NCI-H2227 (cell line): Measurements from ENCODE around the gene HCN2.

Source experiments
- DNase-seq: peaks from one replicate; lab custom pipeline; 2025; ENCODE audit not compliant: unreplicated experiment; lab: John Stamatoyannopoulos, UW

Gene HCN2

DNA sequence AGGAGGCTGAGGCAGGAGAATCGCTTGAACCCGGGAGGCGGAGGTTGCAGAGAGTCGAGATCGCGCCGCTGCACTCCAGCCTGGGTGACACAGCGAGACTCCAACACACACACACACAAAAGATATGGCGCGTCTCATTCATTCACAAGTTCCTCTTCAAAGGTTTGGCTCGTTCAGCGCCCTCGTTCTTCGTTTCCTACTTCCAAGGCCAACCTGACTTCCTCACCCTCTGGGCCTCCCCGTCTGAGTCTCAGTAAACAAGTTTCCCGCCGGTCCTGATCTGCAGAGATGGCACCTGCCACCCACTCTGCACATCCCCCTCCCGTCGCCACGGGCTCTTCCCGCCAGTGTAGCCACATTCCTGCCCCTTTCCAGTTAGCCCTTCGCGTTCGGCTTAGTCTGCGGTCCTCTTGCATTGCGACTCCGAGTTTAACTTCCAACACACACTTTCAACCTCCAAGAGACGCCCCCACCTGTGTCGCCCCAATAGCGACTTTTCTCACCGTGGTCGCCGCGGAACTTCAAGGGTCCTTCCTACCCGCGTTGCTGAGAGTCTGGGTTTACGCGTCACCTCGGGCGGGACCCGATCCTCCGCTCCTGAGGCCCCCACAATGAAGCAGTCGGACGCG is 18.6 kb upstream of the HCN2 start:
- DNase-seq = peak; percentile 62

DNA sequence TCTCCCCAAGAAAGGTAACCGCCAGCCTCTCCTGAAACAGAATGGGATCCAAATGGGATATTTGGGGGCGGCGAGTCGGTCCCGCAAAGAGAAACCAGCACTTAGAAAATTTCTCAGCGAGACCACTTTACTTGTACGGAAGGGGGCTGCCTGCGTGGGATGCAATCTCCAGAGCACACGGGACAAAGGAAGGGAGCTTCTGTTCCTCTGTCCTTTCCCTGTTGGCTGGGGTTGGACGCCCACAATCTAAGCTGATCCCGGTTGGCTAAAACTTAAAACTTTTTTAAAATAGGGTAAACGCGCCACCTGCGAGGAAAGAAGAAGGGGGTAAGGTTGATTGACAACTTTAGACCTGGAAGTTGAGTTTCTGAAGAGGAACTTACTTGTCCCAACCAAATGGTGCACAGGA is 18.1 kb upstream of the HCN2 start:
- DNase-seq = peak; percentile 48

DNA sequence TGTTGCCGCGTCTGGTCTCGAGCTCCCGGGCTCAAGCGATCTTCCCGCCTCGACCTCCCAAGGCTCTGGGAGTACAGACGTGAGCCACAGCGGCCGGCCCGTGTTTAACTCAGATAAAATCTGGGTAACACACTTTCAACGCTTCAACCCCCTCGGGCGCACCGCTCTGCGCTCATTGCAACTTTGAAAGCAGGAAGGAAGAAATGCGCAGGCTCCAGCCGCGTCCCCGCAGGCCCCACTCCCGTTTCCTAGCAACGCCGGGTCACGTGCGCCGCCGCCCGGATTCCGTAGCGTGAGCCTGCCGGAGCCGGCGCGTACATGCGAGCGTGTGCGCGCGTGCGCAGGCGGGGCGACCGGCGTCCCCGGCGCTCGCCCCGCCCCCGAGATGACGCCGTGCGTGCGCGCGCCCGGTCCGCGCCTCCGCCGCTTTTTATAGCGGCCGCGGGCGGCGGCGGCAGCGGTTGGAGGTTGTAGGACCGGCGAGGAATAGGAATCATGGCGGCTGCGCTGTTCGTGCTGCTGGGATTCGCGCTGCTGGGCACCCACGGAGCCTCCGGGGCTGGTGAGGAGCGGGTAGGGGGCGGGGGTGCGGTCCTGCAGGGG is 17.4 kb upstream of the HCN2 start, which contains the start of gene BSG:
BSG (plus strand) TSS at position 457 of the 603 bp plus-strand sequence; CDS start at position 496, 39 bp downstream.
- peak; percentile 97 for DNase-seq

DNA sequence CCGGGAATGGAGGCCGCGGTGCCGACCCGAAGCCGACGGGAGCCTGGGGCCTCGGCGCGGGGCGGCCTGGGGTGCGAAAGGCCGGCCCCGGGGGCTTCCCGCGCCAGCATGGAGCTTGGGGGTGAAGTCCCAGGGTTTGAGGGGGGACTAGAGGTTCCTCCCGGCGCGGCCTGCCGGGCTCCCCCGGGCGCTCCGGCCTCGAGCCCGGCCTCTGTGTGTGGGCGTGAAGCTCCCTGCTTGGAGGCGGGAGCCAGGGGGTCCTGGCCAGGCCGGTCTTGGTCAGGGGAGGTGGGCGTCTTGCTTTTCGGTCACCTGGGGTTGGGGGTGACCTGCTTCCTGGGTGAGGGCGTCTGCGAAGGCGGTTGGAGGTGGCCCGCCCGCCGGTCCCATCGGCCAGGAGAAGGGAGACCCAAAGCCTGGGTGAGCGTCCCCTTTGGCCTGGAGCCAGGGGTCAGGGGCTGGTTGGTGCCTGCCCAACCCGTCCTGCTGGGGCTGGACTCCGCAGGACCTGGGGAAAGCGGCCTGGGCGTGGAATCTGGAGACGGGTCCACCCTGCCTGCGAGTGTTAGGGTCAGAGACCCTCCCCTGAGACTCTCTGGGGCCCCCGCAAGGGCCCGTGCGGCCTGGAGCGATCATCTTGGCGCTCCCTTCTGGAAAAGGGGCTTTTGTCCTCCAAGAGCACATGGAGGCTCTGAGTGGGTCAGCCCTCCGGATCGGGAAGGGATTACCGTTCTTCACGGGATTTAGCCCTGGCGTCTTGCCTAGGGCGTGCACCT is 16.8 kb upstream of the HCN2 start:
- peak; percentile 41 for DNase-seq

DNA sequence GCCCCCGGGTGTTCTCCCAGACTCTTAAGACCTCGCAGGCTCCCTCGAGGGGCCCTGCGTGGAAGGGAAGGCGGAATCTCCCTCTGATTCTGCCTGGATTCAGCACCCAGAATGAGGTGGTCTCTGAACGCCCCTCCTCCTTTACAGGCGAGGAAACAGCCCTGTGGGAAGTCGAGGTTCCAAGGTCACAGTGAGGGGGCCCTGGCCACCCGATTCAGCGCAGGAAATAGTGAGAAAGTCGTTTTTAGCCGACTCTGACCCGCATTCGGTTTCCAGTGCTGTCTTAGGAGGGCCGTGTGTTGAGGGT is 16.2 kb upstream of the HCN2 start:
- no peak for DNase-seq

DNA sequence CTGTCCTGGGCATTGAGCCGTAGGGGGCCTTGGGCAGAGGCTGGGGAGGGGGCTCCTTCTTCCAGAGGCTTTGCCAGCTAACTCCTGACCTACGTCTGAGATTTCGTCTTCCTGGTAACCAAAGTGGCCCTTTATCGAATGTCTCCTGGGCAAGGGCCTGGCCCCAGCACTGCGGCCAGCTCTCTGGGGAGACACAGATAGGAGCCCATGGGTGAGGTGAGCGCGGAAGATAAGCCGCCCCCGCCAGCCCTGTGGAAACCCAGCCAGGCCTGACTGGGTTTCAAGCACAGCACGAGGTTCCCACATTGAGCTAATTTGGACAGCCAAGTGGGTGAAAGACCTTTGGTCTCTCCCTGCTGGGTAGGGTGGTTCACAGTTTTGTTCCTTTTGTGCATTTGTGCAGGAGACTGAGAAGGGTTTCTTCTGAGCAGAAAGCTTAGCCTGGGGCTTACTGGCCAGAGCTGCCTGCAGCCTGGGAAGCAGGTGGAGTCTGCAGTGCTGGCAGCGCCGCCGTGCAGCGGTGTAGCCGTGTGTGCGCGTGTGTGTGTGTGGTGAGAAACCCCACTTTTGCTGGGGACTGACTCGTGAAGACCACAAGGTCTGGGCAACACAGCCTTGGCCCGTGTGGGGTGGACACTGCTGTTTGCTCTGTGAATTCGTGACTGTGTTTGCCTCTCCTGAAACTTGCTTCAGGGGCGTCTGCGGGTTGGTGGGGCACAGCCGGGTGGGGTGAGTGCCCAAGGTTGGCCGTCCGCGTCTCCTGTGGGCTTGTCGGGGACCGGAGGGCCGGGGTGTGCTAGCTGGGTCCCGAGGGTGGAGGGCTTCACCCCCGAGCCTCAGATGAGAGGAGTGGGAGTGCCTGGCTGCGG is 14.8 kb upstream of the HCN2 start:
- DNase-seq = peak; percentile 66

DNA sequence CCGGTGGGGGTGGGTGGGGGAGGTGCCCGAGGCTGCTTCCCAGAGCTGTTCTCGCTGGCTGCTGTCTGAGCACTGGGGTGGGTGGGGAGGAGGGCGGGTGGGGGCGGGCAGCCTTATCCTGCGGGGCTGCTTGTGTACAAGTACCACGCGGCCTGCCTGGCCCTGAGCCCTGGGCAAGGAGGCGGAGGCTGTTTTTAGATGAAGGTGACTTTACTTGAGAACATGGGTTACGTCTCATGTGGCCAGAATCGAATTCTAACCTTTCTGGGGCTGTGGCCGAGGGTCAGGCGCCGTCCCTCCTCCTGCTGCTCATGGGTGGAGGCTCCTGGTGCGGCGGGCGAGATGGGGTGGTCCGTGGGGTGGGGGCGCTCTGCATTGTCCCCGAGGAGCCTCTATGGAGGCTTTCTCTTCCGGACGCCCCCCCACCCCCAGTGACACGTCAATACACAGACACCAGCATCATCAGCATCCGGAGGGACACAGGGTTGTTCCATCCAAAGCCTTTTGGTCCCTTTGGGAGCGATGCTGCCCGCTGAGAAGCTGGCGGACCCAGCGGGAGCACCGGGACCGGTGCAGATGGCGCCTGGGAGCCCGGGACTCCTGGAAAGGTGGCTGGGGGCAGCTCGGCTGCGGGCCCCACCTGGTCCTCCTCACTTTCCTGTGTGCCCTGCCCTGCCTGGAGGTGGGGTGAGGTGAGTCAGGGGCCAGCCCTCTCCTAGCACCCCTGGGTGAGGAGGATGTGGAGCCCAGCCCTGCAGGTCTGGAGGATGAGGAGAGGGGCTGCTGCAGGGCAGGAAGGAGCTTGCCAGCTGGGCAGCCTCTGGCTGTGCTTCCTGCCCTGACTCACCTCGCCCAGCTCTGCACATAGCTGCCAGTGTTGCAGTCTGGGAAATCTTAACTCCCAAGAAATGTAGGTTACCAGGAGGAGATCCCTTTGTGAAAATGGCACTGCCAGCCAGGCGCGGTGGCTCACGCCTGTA is 13.9 kb upstream of the HCN2 start:
- peak; percentile 37 for DNase-seq

DNA sequence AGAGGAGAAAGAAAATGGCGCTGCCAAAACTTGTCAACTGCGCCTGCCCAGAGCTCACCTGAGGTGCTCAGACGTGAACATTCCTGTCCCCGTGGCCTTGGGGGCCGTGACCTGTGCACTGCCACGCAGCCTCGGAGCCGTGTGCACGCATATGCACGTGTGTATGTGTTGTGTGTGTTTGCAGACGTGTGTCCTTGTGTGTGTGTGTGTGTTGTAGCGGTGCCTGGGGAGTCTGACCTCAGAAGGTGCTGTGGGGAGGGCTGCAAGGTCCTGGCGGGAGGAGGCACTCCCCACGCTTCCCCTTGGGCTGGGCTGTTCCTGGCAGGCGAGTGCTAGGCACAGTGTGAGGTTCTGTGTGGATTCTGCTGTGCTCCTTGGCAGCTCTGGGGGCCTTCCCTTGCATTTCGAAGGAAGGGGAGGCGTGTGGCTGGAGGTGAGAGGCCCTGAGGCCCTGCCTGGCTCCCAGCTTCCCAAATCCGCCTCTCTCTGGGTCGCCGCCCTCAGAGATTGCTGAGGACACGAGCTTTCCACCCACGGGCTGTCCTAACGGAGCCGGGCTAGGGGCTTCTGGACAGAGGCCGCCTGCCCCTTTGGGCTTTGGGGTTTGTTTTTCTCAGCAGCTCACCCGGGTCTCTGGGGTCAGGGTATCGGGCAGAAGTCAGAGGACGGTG is 12.8 kb upstream of the HCN2 start:
- no peak for DNase-seq

DNA sequence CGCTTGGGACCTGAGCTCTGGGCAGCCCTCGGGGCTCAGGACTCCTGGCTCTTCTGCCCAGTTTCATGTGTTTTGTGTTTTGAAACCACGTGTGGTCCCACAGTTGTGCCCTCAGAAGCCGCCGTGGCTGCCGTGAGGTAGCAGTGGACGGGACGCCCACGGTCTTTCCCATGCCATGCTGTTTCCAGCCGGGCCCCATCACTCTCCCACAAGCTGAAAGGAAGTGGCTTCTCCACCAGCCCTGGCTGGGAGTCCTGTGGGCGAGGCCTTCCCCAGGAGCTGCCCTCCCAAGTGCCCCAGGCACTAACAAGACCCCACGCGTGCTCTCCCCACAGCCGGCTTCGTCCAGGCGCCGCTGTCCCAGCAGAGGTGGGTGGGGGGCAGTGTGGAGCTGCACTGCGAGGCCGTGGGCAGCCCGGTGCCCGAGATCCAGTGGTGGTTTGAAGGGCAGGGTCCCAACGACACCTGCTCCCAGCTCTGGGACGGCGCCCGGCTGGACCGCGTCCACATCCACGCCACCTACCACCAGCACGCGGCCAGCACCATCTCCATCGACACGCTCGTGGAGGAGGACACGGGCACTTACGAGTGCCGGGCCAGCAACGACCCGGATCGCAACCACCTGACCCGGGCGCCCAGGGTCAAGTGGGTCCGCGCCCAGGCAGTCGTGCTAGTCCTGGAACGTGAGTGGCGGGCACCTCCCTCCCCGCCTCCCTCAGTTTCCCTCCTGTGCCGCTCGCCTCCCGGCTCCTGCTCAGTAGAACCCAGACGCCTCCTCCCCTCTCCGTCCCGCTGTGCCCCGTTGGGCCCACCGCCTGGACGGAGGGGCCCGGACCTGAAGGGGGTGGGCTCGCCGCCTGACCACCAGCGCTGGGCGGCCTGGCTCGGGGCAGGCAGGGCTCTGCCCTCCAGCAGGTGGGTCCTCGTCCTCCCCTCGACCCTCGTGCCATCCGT is 12.0 kb upstream of the HCN2 start:
- no peak for DNase-seq

DNA sequence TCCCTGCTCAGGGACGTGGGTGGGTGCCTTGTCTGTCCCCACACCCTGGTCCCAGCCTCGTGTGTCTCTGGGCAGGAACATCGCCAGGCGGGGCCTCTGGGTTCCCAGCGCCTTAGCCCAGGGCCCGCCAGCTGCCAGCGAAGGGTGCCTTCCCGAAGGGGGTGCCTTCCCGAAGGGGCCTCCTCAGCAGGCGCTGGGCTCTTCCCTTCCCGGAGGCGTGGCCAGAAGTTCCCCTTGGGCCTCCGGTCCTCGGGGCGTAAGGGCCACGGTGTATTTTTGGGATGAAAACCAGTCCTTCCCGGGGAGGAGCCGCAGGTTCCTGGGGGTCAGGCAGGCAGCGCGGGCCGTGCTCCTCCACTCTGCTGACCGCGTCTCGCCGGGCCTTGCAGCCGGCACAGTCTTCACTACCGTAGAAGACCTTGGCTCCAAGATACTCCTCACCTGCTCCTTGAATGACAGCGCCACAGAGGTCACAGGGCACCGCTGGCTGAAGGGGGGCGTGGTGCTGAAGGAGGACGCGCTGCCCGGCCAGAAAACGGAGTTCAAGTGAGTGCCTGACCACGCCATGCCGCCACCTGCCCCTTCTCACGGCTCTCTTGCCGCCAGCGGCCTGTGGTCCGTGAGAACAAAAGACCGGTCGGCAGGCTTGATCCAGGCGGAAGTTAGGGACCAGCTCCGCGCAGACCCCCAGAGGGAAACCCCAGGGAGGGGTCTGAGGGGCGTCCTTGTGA is 10.4 kb upstream of the HCN2 start:
- no peak for DNase-seq

DNA sequence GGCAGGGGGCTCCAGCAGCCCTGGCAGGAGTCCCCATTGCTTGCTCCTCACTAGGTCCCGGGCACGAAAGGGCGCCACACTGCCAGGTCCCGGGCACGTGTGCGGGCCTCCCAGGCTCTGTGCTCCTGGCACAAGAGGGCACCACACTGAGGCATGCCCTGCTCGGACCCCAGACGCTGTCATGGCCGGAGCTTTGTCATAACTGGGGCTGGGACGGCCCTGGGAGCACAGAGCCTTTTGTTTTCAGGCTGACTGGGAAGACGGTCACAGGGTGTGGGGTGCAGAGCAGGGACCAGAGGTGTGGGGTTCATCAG is 9.9 kb upstream of the HCN2 start:
- no peak for DNase-seq

DNA sequence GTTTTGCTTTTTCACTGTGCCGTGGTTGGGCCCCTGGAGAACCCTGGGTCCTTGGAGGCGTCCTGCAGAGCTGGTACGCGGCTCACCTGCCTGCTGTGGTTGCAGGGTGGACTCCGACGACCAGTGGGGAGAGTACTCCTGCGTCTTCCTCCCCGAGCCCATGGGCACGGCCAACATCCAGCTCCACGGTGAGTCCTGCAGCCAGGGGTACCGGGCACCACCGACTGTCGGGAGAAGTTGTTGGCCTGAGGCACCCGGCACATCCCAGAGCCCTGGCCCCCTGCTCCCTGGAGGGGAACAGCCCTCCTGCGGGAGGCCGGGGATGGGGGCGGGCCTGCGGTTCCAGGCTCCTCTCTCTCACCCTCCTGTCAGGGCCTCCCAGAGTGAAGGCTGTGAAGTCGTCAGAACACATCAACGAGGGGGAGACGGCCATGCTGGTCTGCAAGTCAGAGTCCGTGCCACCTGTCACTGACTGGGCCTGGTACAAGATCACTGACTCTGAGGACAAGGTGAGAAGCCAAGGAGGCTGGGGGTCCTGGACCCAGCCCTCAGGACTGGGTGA is 9.3 kb upstream of the HCN2 start:
- DNase-seq = no peak

DNA sequence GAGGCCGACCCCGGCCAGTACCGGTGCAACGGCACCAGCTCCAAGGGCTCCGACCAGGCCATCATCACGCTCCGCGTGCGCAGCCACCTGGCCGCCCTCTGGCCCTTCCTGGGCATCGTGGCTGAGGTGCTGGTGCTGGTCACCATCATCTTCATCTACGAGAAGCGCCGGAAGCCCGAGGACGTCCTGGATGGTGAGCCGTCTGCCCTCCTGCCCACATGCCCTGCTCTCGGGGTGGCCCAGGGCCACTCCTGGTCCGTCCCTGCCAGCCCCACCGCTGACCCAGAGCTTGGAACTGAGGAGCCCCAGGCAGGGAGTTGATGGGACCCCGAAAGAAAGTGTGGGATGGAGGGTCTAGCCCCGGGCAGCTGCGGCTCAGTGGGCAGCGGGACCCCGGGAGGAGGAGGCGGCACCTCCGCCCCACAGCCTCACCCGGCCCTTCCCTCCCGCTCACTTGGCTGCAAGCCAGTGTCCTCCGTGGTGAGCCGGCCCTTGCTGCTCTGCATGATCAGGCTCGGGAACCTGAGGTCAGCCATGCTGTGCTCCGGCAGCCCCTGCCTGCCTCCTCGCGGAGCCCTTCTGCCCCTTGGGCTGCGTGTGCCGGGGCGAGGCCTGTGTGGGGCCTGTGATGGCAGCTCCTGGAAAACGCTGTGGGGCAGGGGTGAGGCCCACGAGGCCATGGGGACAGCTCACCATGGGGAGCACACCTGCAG is 8.1 kb upstream of the HCN2 start:
- DNase-seq = no peak

DNA sequence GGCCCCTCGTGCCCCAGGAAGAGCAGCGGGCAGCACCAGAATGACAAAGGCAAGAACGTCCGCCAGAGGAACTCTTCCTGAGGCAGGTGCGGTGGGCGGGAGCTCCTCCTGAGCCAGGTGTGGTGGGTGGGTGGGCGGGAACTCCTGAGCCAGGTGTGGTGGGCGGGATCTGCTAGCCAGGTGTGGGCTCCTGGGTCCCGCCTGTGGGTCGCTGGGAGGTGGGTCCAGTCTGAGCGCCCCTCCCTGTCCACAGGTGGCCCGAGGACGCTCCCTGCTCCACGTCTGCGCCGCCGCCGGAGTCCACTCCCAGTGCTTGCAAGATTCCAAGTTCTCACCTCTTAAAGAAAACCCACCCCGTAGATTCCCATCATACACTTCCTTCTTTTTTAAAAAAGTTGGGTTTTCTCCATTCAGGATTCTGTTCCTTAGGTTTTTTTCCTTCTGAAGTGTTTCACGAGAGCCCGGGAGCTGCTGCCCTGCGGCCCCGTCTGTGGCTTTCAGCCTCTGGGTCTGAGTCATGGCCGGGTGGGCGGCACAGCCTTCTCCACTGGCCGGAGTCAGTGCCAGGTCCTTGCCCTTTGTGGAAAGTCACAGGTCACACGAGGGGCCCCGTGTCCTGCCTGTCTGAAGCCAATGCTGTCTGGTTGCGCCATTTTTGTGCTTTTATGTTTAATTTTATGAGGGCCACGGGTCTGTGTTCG is 7.0 kb upstream of the HCN2 start:
- no peak for DNase-seq

DNA sequence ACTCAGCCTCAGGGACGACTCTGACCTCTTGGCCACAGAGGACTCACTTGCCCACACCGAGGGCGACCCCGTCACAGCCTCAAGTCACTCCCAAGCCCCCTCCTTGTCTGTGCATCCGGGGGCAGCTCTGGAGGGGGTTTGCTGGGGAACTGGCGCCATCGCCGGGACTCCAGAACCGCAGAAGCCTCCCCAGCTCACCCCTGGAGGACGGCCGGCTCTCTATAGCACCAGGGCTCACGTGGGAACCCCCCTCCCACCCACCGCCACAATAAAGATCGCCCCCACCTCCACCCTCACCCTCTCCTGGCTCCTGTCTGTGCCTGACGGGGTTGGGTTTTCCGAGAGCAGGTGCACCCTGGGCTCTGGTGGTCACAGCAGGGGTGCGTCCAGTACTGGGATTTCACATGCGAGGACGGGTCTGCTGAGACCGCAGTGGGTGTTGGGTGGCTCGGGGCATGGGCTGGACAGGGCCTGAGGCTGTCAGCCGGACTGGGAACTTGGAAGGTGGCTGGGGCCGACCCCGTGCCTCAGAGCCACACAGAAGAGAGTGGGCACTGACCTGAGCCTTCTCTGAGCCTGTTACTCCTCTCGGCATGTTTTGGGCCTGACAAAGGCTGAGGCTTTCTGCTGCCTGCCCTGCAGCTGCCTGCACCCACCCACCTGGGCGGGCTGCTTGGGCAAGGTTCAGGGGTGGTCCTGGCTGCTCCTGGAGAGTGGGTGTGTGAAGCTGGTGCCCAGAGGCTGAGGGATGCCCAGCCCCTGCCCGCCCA is 6.3 kb upstream of the HCN2 start:
- DNase-seq = no peak

DNA sequence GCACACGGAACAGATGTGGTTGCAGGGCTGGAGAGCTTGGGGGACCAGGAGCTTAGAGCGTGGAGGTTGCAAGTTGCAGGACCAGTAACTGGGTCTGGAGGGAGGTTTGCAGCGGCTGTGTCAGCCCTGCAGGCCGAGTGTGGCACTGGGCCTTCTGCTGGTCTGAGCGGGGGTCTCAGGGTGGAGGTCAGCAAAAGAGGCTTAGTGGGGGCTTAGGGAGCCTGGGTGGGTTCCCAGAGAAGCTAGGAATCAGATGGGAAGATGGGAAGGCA is 5.8 kb upstream of the HCN2 start:
- no peak for DNase-seq
